Adrenal gland (tissue), 5 donors: Measurements from ENCODE around the gene SLC4A9.

ENCODE experiments used
- CTCF ChIP-seq, 6 experiments: fragments of 450-650 bp in 4 of 6; fragments of 200-600 bp in 2 of 6; sonication (generic) in 1 of 6; IDR thresholded peaks; 1 replicate in 5 of 6; 2 replicates in 1 of 6; pipeline versions ENCODE4 v1.5.1 to v1.8.0; 2016 to 2021; ENCODE audit warnings: antibody characterized with exemption in 6 of 6, mild to moderate bottlenecking in 2 of 6, moderate library complexity in 1 of 6
- POLR2A ChIP-seq, 2 donors: fragments of 450-650 bp; IDR thresholded peaks; one replicate each; pipeline ENCODE4 v1.6.1; 2017; ENCODE audit warnings: antibody characterized with exemption in 2 of 2, mild to moderate bottlenecking in 2 of 2, moderate library complexity in 1 of 2
- donor health status: DM: no; HTN: no; CAD: no.

GRCh38 chr5:140355546-140355945 is 4.4 kb upstream of the SLC4A9 start:
- TF ChIP-seq CTCF (IDR thresholded peaks at IDR 0.05) (no peak), POLR2A (IDR thresholded peaks at IDR 0.05) (no peak)
